Measurements from ENCODE around the gene OTUB1.

GRCh38 chr11:64031001-64031400, 44.8 kb downstream of the OTUB1 start:
- TF ChIP-seq BRF2 (IDR thresholded peaks at IDR 0.05; ENCODE audit: borderline replicate concordance, insufficient read depth, insufficient read length) = no peak
- no peak for TF ChIP-seq TEAD2 (tag; IDR thresholded peaks at IDR 0.05)

Measured in K562 (cell line).